ENCODE results near the gene ZC3H12D.
A peak's percentile ranks its signal among the peaks of the same experiment; 100 is the strongest.

Gene ZC3H12D

GRCh38 chr6:149435919-149436586, 48.8 kb downstream of the ZC3H12D start:
- no peak overlapping the region for H3K27ac ChIP-seq
- no peak for TF ChIP-seq CTCF (conservative IDR thresholded peaks at IDR 0.05)
- no peak for TF ChIP-seq ZFX (IDR thresholded peaks at IDR 0.05)

GRCh38 chr6:149433881-149434280, 50.9 kb downstream of the ZC3H12D start:
- TF ChIP-seq CTCF (conservative IDR thresholded peaks at IDR 0.05) = no peak
- TF ChIP-seq ZFX (IDR thresholded peaks at IDR 0.05) = no peak
- H3K27ac ChIP-seq = no peak overlapping the region

- H3K27ac ChIP-seq = no peak overlapping the region
- TF ChIP-seq ZFX (IDR thresholded peaks at IDR 0.05) = no peak
- no peak for TF ChIP-seq CTCF (conservative IDR thresholded peaks at IDR 0.05)
Measured at GRCh38 chr6:149433405-149433804, 51.4 kb downstream of the ZC3H12D start.

GRCh38 chr6:149431905-149432775, 52.7 kb downstream of the ZC3H12D start:
- no peak overlapping the region for H3K27ac ChIP-seq
- no peak for TF ChIP-seq ZFX (IDR thresholded peaks at IDR 0.05)
- peak; percentile 90 for TF ChIP-seq CTCF (conservative IDR thresholded peaks at IDR 0.05)

- no peak overlapping the region for H3K27ac ChIP-seq
- TF ChIP-seq CTCF (conservative IDR thresholded peaks at IDR 0.05) (no peak), ZFX (IDR thresholded peaks at IDR 0.05) (no peak)
Measured at GRCh38 chr6:149429427-149430360, 55.1 kb downstream of the ZC3H12D start.

- TF ChIP-seq ZFX (IDR thresholded peaks at IDR 0.05) = no peak
- no peak for TF ChIP-seq CTCF (conservative IDR thresholded peaks at IDR 0.05)
- no peak overlapping the region for H3K27ac ChIP-seq
Measured at GRCh38 chr6:149428606-149429005, 56.2 kb downstream of the ZC3H12D start.

Data from C4-2B (cell line).